HepG2 (cell line): ENCODE measurements around the gene CCDC9B. TPM values are rescaled to one million over a fixed set of nuclear protein-coding genes. Genes with fewer than 3 reads are reported as not detected.

Experiments
- BRCA1 ChIP-seq: sonication (generic); formaldehyde crosslinking; IDR thresholded peaks from 2 replicates; pipeline ENCODE4 v1.4.0; 2020; ENCODE audit warnings: missing genetic modification reagents
- EEA1 ChIP-seq: sonication (generic); formaldehyde crosslinking; IDR thresholded peaks from 2 replicates; pipeline ENCODE4 v1.5.1; 2020; ENCODE audit warnings: mild to moderate bottlenecking, missing genetic modification reagents, borderline replicate concordance
- EED ChIP-seq: sonication (generic); formaldehyde crosslinking; IDR thresholded peaks from 2 replicates; pipeline ENCODE4 v1.5.0; 2020; ENCODE audit warnings: mild to moderate bottlenecking, missing genetic modification reagents
- GABPB1 ChIP-seq: IDR thresholded peaks from 2 replicates; pipeline ENCODE4 v1.6.1; 2016; ENCODE audit warnings: mild to moderate bottlenecking, missing genetic modification reagents, moderate library complexity, missing compliant biosample characterization
- HOXA3 ChIP-seq: sonication (generic); formaldehyde crosslinking; IDR thresholded peaks from 2 replicates; pipeline ENCODE4 v1.5.0; 2020; ENCODE audit warnings: missing genetic modification reagents
- KDM5B ChIP-seq: sonication (generic); formaldehyde crosslinking; IDR thresholded peaks from 2 replicates; pipeline ENCODE4 v1.4.0; 2020; ENCODE audit warnings: missing genetic modification reagents, mild to moderate bottlenecking, borderline replicate concordance
- KLF9 ChIP-seq: IDR thresholded peaks from 2 replicates; pipeline ENCODE4 v1.6.1; 2016; ENCODE audit warnings: low read depth
- POGK ChIP-seq: sonication (generic); formaldehyde crosslinking; conservative IDR thresholded peaks from 2 replicates; pipeline ENCODE4 v1.8.0; 2022; ENCODE audit warnings: mild to moderate bottlenecking, moderate library complexity, missing genetic modification reagents
- RXRA ChIP-seq: sonication (generic); formaldehyde crosslinking; IDR thresholded peaks from 2 replicates; pipeline ENCODE4 v1.5.1; 2020; ENCODE audit warnings: missing genetic modification reagents
- TFDP2 ChIP-seq: sonication (generic); formaldehyde crosslinking; IDR thresholded peaks from 2 replicates; pipeline ENCODE4 v1.4.0; 2020; ENCODE audit warnings: missing genetic modification reagents
- USF2 ChIP-seq, 2 experiments: sonication (generic) in 1 of 2; formaldehyde crosslinking in 1 of 2; IDR thresholded peaks; 2 replicates each; pipeline versions ENCODE4 v1.5.1 to v1.6.1; 2011 to 2020; ENCODE audit warnings: borderline replicate concordance in 1 of 2, low read depth in 1 of 2, low read length in 1 of 2, mild to moderate bottlenecking in 1 of 2, missing genetic modification reagents in 1 of 2, moderate library complexity in 1 of 2
- WIZ ChIP-seq: sonication (generic); formaldehyde crosslinking; IDR thresholded peaks from 2 replicates; pipeline ENCODE4 v1.5.1; 2020; ENCODE audit warnings: mild to moderate bottlenecking, missing genetic modification reagents
- YY1 ChIP-seq: IDR thresholded peaks from 2 replicates; pipeline ENCODE4 v1.6.1; 2011; ENCODE audit warnings: low read length, low read depth, moderate library complexity, mild to moderate bottlenecking; ENCODE audit not compliant: insufficient read depth, insufficient replicate concordance
- ZBTB33 ChIP-seq: sonication (generic); formaldehyde crosslinking; IDR thresholded peaks from 2 replicates; pipeline ENCODE4 v1.4.0; 2020; ENCODE audit warnings: missing genetic modification reagents
- ZNF136 ChIP-seq: sonication (generic); formaldehyde crosslinking; IDR thresholded peaks from 2 replicates; pipeline ENCODE4 v1.8.1; 2022; ENCODE audit warnings: low read depth, mild to moderate bottlenecking, moderate library complexity, missing genetic modification reagents
- ZNF331 ChIP-seq: sonication (generic); formaldehyde crosslinking; IDR thresholded peaks from 2 replicates; pipeline ENCODE4 v1.4.0; 2020; ENCODE audit warnings: missing genetic modification reagents
- ZNF574 ChIP-seq: sonication (generic); formaldehyde crosslinking; IDR thresholded peaks from 2 replicates; pipeline ENCODE4 v1.4.0; 2020; ENCODE audit warnings: missing genetic modification reagents
- ZNF709 ChIP-seq: sonication (generic); formaldehyde crosslinking; IDR thresholded peaks from 2 replicates; pipeline ENCODE4 v1.5.0; 2020; ENCODE audit warnings: mild to moderate bottlenecking, missing genetic modification reagents
- polyA plus RNA-seq, 8 experiments: library from polyadenylated mRNA; depleted of rRNA in 3 of 8; stranded (reverse) in 7 of 8; unstranded in 1 of 8; fragments of >200 nt; fragmentation: Illumina TruSeq in 4 of 8; extraction: Trizol in 4 of 8; gene quantifications; 2 replicates each; pipeline versions ENCODE4 v1.2.1 to v1.2.3, GENCODE V29; 2011 to 2016; ENCODE audit warnings: low read depth in 4 of 8, missing spikeins in 1 of 8, mixed read lengths in 1 of 8; ENCODE audit not compliant: insufficient read depth in 1 of 8
- total RNA-seq, 5 experiments: library from RNA; depleted of rRNA; stranded (reverse); fragments of >200 nt; fragmentation: Illumina TruSeq; extraction: Trizol; gene quantifications; 2 replicates each; pipeline ENCODE4 v1.2.3, GENCODE V29; 2016; ENCODE audit warnings: low read depth in 1 of 5

Gene CCDC9B
- total and polyA plus RNA-seq, 2 of the 13 experiments (the other 11 are each of a cell fraction or from before 2014, with no cell fraction given): 0.98 to 1.6 TPM

- TF ChIP-seq ZNF136 (CRISPR knock-in tag) (no peak), EEA1 (CRISPR knock-in tag) (0 out of 2 replicates have a peak, but pooled peaks have one; percentile 35), POGK (CRISPR knock-in tag) (no peak), WIZ (CRISPR knock-in tag) (no peak), ZNF331 (CRISPR knock-in tag) (peak; percentile 26; the same call in 1 of the 2 replicates), ZNF709 (CRISPR knock-in tag) (peak; percentile 55; the same call in 1 of the 2 replicates), ZBTB33 (CRISPR knock-in tag) (no peak), USF2 (IDR thresholded peaks at IDR 0.05; ENCODE audit: low read depth, low read length) (no peak), USF2 (CRISPR knock-in tag; IDR thresholded peaks at IDR 0.05; ENCODE audit: borderline replicate concordance) (no peak), KDM5B (CRISPR knock-in tag) (peak; percentile 78; the same call in 1 of the 2 replicates), HOXA3 (CRISPR knock-in tag) (peak; percentile 57), RXRA (CRISPR knock-in tag) (0 out of 2 replicates have a peak, but pooled peaks have one; percentile 27), YY1 (peak; percentile 33), KLF9 (CRISPR knock-in tag) (no peak), GABPB1 (CRISPR knock-in tag) (peak; percentile 43; the same call in 1 of the 2 replicates), EED (peak; percentile 11; the same call in 1 of the 2 replicates), TFDP2 (peak; percentile 56; the same call in 1 of the 2 replicates), BRCA1 (CRISPR knock-in tag) (peak; percentile 34; the same call in 1 of the 2 replicates), ZNF574 (CRISPR knock-in tag) (0 out of 2 replicates have a peak, but pooled peaks have one; percentile 31)
Observed at GRCh38 chr15:40282147-40282868, 58.4 kb downstream of the CCDC9B start (continued).
